ENCODE results near the gene CCDC178. TPM values are rescaled to one million over a fixed set of nuclear protein-coding genes. Genes with fewer than 3 reads are reported as not detected.

Gene CCDC178
- total and polyA plus RNA-seq, 2 of the 4 experiments (the other 2 are of a cell fraction): not detected

- CTCF ChIA-PET: no interaction called here
- Histone ChIP-seq H4K20me1 (ENCODE audit: insufficient read depth, low read length) (no peaks in the 10 kb centered on the region), H2AK9ac (replicated peaks; ENCODE audit: low read depth, low read length, poor library complexity) (no peak overlapping the region), H2AFZ (replicated peaks; ENCODE audit: low read length, poor library complexity) (no peak overlapping the region), H3K4me3 (ENCODE audit: insufficient read depth, low read depth, low read length) (no peak overlapping the region), H4K8ac (ENCODE audit: low read depth in 2 of 2, low read length in 2 of 2) (no peak overlapping the region), H3K9me1 (ENCODE audit: insufficient read depth, low read length) (no peaks in the 10 kb centered on the region), H3K23ac (ENCODE audit: low read depth, low read length) (no peak overlapping the region), H2BK5ac (ENCODE audit: low read depth, low read length, poor library complexity, severe bottlenecking) (no peak overlapping the region), H3K56ac (ENCODE audit: extremely low read depth, insufficient read depth, low read length) (no peak overlapping the region), H4K5ac (ENCODE audit: low read depth, low read length) (no peak overlapping the region), H3K36me3 (ENCODE audit: control insufficient read depth, insufficient read depth, low read length) (no peaks in the 10 kb centered on the region), H3K4me2 (ENCODE audit: low read depth, low read length) (no peak overlapping the region), H4K91ac (ENCODE audit: insufficient read depth, low read depth, low read length) (no peak overlapping the region), H3K79me1 (ENCODE audit: low read depth in 1 of 2, low read length in 2 of 2) (no peaks in the 10 kb centered on the region), H2BK15ac (ENCODE audit: low read depth, low read length) (no peak overlapping the region), H3K4ac (ENCODE audit: low read depth, low read length) (no peak overlapping the region), H3K27ac (ENCODE audit: insufficient read depth, low read length) (no peak overlapping the region), H3K9ac (ENCODE audit: low read depth, low read length) (no peak overlapping the region), H3K14ac (replicated peaks; ENCODE audit: low read depth, low read length) (no peak overlapping the region), H2AK5ac (ENCODE audit: low read depth, low read length) (no peak overlapping the region), H3K4me1 (ENCODE audit: control insufficient read depth, insufficient read depth, low read length) (peaks cover 1% of the 10 kb centered on the region; the same call in 1 of the 2 replicates), H3K18ac (ENCODE audit: low read depth, low read length) (no peak overlapping the region), H2BK120ac (ENCODE audit: low read depth, low read length) (no peak overlapping the region), H3K9me3 (ENCODE audit: control insufficient read depth, insufficient read depth, low read length) (no peaks in the 10 kb centered on the region), H2BK20ac (ENCODE audit: low read depth, low read length) (no peak overlapping the region), H3K27me3 (ENCODE audit: control insufficient read depth, insufficient read depth, low read length) (no peaks in the 10 kb centered on the region)
- in situ Hi-C loops (cut with MboI; ENCODE audit: low sequenced_read_pairs): no loop called here
- DNase-seq: no peak
- no CpG with 5 or more reads among the region's 2 CpGs for WGBS, 2 experiments (ENCODE audit: extremely low coverage in 2 of 2, insufficient read length in 1 of 2)
- ATAC-seq (ENCODE audit: low read depth): no peak
- POLR2A ChIA-PET (ENCODE audit: unreplicated experiment): no interaction called here
- no TSS peak for BruUV-seq (replicated peaks)
- TF ChIP-seq ELK1 (IDR thresholded peaks at IDR 0.05; ENCODE audit: borderline replicate concordance, low read depth, low read length): no peak
- no peak for TF ChIP-seq USF2 (IDR thresholded peaks at IDR 0.05; ENCODE audit: low read depth, low read length)
- TF ChIP-seq RCOR1 (IDR thresholded peaks at IDR 0.05; ENCODE audit: insufficient replicate concordance, low read length): no peak
- no peak for TF ChIP-seq MAZ (IDR thresholded peaks at IDR 0.05; ENCODE audit: borderline replicate concordance, low read depth, low read length)
- TF ChIP-seq SMC3 (IDR thresholded peaks at IDR 0.05; ENCODE audit: low read depth, low read length): no peak
- TF ChIP-seq BHLHE40 (IDR thresholded peaks at IDR 0.05; ENCODE audit: low read depth, low read length): no peak
- no peak for TF ChIP-seq CHD1 (IDR thresholded peaks at IDR 0.05; ENCODE audit: low read depth, low read length)
- TF ChIP-seq RAD21 (IDR thresholded peaks at IDR 0.05; ENCODE audit: low read length): no peak
- TF ChIP-seq MXI1 (IDR thresholded peaks at IDR 0.05; ENCODE audit: borderline replicate concordance, low read depth, low read length): no peak
- TF ChIP-seq MAFK (IDR thresholded peaks at IDR 0.05; ENCODE audit: low read depth, low read length): no peak
- no peak for TF ChIP-seq RFX5 (IDR thresholded peaks at IDR 0.05; ENCODE audit: low read depth, low read length)
- no peak for TF ChIP-seq FOS (IDR thresholded peaks at IDR 0.05; ENCODE audit: low read depth, low read length)
- TF ChIP-seq CTCF (conservative IDR thresholded peaks at IDR 0.05; ENCODE audit: low read depth, low read length): no peak
- no peak for TF ChIP-seq POLR2A (IDR thresholded peaks at IDR 0.05; ENCODE audit: low read depth, low read length)
- dilution Hi-C loops (cut with HindIII; ENCODE audit: low sequenced_read_pairs, unreplicated experiment): no loop called here
- intact Hi-C loops (cut with micrococcal nuclease): no loop called here
These were observed 517.5 kb downstream of the CCDC178 start for GRCh38 chr18:32922951-32923430.
